ENCODE results near the gene MEX3A.
A peak's percentile ranks its signal among the peaks of the same experiment; 100 is the strongest.

The MEX3A gene

GRCh38 chr1:156062189-156062588, 20.1 kb downstream of the MEX3A start:
- Histone ChIP-seq H3K36me3 (ENCODE audit: insufficient read depth, low read length) (no peaks in the 10 kb centered on the region), H4K20me1 (ENCODE audit: insufficient read depth, low read length, poor library complexity, severe bottlenecking) (no peaks in the 10 kb centered on the region), H2AFZ (ENCODE audit: low read length) (no peak overlapping the region), H3K4me2 (ENCODE audit: low read depth, low read length, poor library complexity, severe bottlenecking) (no peak overlapping the region), H3K9me2 (replicated peaks; ENCODE audit: low read depth, low read length) (no peaks in the 10 kb centered on the region), H3K9ac (ENCODE audit: low read depth, low read length, poor library complexity, severe bottlenecking) (no peak overlapping the region), H3F3A (ENCODE audit: low read depth) (no peaks in the 10 kb centered on the region), H3K4me3 (ENCODE audit: low read length, poor library complexity, severe bottlenecking) (no peak overlapping the region), H3K27me3 (ENCODE audit: insufficient read depth, low read length, poor library complexity, severe bottlenecking) (no peaks in the 10 kb centered on the region), H3K4me1 (ENCODE audit: insufficient read depth, low read length, poor library complexity, severe bottlenecking) (no peaks in the 10 kb centered on the region), H3K79me2 (ENCODE audit: insufficient read depth, low read length) (no peaks in the 10 kb centered on the region), H3K9me3 (ENCODE audit: insufficient read depth, low read depth, low read length) (no peaks in the 10 kb centered on the region)
- TF ChIP-seq, protein P1, sequence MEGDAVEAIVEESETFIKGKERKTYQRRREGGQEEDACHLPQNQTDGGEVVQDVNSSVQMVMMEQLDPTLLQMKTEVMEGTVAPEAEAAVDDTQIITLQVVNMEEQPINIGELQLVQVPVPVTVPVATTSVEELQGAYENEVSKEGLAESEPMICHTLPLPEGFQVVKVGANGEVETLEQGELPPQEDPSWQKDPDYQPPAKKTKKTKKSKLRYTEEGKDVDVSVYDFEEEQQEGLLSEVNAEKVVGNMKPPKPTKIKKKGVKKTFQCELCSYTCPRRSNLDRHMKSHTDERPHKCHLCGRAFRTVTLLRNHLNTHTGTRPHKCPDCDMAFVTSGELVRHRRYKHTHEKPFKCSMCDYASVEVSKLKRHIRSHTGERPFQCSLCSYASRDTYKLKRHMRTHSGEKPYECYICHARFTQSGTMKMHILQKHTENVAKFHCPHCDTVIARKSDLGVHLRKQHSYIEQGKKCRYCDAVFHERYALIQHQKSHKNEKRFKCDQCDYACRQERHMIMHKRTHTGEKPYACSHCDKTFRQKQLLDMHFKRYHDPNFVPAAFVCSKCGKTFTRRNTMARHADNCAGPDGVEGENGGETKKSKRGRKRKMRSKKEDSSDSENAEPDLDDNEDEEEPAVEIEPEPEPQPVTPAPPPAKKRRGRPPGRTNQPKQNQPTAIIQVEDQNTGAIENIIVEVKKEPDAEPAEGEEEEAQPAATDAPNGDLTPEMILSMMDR (conservative IDR thresholded peaks at IDR 0.05; ENCODE audit: low read length) = no peak
- TF ChIP-seq EZH2phosphoT487 (IDR thresholded peaks at IDR 0.05; ENCODE audit: borderline replicate concordance) = no peak

GRCh38 chr1:156060937-156061636, 21.2 kb downstream of the MEX3A start, which contains the start of gene RAB25:
RAB25 (plus strand) TSS chr1:156061160; CDS start chr1:156061401, 241 bp downstream.
- H3F3A ChIP-seq (ENCODE audit: low read depth) = no peaks in the 10 kb centered on the region
- H2AFZ ChIP-seq (ENCODE audit: low read length) = no peak within 1 kb of the TSS
- H3K4me1 ChIP-seq (ENCODE audit: insufficient read depth, low read length, poor library complexity, severe bottlenecking) = peaks cover 4% of the 10 kb centered on the region
- no peaks in the 10 kb centered on the region for H3K9me3 ChIP-seq (ENCODE audit: insufficient read depth, low read depth, low read length)
- no peaks in the 10 kb centered on the region for H3K27me3 ChIP-seq (ENCODE audit: insufficient read depth, low read length, poor library complexity, severe bottlenecking)
- no peak within 1 kb of the TSS for H3K9ac ChIP-seq (ENCODE audit: low read depth, low read length, poor library complexity, severe bottlenecking)
- H3K4me3 ChIP-seq (ENCODE audit: low read length, poor library complexity, severe bottlenecking) = no peak within 1 kb of the TSS
- H3K36me3 ChIP-seq (ENCODE audit: insufficient read depth, low read length) = no peaks in the 10 kb centered on the region
- TF ChIP-seq, protein P1 (conservative IDR thresholded peaks at IDR 0.05; ENCODE audit: low read length) = no peak
- TF ChIP-seq EZH2phosphoT487 (IDR thresholded peaks at IDR 0.05; ENCODE audit: borderline replicate concordance) = no peak
- no peak within 1 kb of the TSS for H3K4me2 ChIP-seq (ENCODE audit: low read depth, low read length, poor library complexity, severe bottlenecking)
- peaks cover 5% of the 10 kb centered on the region; the same call in 1 of the 2 replicates for H3K79me2 ChIP-seq (ENCODE audit: insufficient read depth, low read length)
- no peaks in the 10 kb centered on the region for H4K20me1 ChIP-seq (ENCODE audit: insufficient read depth, low read length, poor library complexity, severe bottlenecking)
- H3K9me2 ChIP-seq (replicated peaks; ENCODE audit: low read depth, low read length) = no peaks in the 10 kb centered on the region

DNA sequence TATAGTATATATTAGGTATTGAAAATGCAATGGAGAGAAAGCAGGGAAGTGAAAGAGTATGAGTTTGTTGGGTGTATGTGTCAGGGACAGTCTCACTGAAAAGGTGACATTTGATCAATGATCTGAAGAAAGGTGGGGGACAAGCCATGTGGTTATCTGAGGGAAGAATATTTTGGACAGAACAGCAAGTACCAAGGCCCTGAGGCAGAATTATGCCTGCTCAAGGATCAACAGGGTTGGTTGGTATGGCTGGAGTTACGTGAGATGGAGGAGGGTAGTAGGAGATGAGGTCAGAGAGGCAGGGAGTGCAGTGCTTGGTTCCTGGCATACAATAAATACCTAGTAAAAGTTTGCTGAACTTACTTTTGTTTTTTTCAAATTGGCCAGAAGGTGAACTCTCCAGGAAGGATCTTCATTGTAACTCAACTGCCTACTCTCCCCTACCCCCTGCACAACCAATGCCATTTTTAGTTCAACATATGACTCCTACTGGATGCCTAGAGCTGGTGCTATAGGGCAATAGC, 25.9 kb downstream of the MEX3A start:
- Histone ChIP-seq H3K4me1 (ENCODE audit: insufficient read depth, low read length, poor library complexity, severe bottlenecking) (peaks cover 20% of the 10 kb centered on the region), H3K27me3 (ENCODE audit: insufficient read depth, low read length, poor library complexity, severe bottlenecking) (no peaks in the 10 kb centered on the region), H3K9ac (ENCODE audit: low read depth, low read length, poor library complexity, severe bottlenecking) (no peak overlapping the region), H3F3A (ENCODE audit: low read depth) (peaks cover 3% of the 10 kb centered on the region; the same call in 1 of the 2 replicates), H3K9me3 (ENCODE audit: insufficient read depth, low read depth, low read length) (no peaks in the 10 kb centered on the region), H4K20me1 (ENCODE audit: insufficient read depth, low read length, poor library complexity, severe bottlenecking) (peaks cover 7% of the 10 kb centered on the region), H3K79me2 (ENCODE audit: insufficient read depth, low read length) (peaks cover 36% of the 10 kb centered on the region), H2AFZ (ENCODE audit: low read length) (no peak overlapping the region), H3K4me2 (ENCODE audit: low read depth, low read length, poor library complexity, severe bottlenecking) (peak overlapping the region; percentile 84), H3K4me3 (ENCODE audit: low read length, poor library complexity, severe bottlenecking) (peak overlapping the region; percentile 30), H3K9me2 (replicated peaks; ENCODE audit: low read depth, low read length) (no peaks in the 10 kb centered on the region), H3K36me3 (ENCODE audit: insufficient read depth, low read length) (no peaks in the 10 kb centered on the region)
- TF ChIP-seq EZH2phosphoT487 (IDR thresholded peaks at IDR 0.05; ENCODE audit: borderline replicate concordance) = no peak
- TF ChIP-seq, protein P1 (conservative IDR thresholded peaks at IDR 0.05; ENCODE audit: low read length) = no peak
